Epithelial cell of prostate (primary cell): ENCODE results near the gene PADI1.

Experiments
- DNase-seq: peaks from one replicate; pipeline ENCODE4 v3.0.0-alpha.2; 2011; ENCODE audit warnings: low read depth, low spot score
- H3K27ac ChIP-seq: fragments of 450-650 bp; 2 replicates; pipeline ENCODE4 v1.5.1; 2017; ENCODE audit warnings: mild to moderate bottlenecking

Gene PADI1

GRCh38 chr1:17212487-17213121 is 7.7 kb downstream of the PADI1 start:
- no peak for DNase-seq
- peak overlapping the region; percentile 85 for H3K27ac ChIP-seq

DNA sequence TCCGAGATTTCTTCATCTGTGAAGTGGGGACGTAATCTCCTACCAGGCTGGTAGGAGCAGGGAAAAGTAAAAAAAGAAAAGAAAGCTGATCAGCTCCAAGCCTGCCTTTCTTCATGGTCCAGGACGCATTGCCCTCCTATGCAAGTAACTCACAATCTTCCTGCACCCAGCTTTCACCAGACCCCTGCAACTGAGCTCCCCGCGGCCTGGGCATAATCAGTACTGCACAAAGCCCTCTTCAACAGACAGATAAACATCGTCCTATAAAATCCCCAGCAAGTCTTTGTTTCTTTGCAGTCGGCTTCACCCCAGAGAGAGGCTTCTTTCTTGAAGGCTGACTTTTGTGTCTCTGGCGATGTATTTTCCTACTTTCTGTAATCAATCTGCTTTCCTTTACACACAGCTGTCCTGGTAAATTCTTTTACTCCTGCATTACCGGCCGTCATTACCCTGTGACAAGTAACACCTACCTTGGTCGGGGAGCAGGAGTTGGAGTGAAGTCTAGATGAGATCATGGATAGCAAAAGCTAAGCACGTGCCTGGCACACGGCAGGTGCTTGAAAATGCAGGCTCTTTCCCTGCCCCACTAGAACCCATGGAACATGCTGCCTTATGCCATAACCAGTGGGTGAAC is 8.3 kb downstream of the PADI1 start:
- no peak for DNase-seq
- H3K27ac ChIP-seq: peak overlapping the region; percentile 85

- peak overlapping the region; percentile 85 for H3K27ac ChIP-seq
- DNase-seq: no peak
Measured at GRCh38 chr1:17213782-17214148, 8.8 kb downstream of the PADI1 start.

GRCh38 chr1:17214876-17215544 is 10.1 kb downstream of the PADI1 start:
- peak overlapping the region; percentile 85 for H3K27ac ChIP-seq
- DNase-seq: no peak

DNA sequence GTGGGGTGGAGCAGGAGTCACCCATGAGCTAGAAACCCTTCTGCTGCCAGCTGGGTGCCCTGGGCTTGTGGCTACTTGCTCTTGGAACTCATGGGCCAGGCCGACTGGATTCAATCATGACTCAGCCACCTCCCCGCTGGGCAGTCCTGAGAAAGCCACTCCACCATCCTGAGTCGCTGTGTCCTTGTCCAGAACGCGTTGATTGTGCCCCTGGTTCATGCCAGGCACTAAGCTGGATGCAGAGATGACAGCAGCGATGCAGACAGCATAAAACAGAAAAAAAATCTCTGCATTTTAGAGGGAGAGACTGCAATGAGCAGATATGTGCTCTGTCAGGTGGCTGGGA is 10.6 kb downstream of the PADI1 start:
- DNase-seq: no peak
- H3K27ac ChIP-seq: peak overlapping the region; percentile 85

DNA sequence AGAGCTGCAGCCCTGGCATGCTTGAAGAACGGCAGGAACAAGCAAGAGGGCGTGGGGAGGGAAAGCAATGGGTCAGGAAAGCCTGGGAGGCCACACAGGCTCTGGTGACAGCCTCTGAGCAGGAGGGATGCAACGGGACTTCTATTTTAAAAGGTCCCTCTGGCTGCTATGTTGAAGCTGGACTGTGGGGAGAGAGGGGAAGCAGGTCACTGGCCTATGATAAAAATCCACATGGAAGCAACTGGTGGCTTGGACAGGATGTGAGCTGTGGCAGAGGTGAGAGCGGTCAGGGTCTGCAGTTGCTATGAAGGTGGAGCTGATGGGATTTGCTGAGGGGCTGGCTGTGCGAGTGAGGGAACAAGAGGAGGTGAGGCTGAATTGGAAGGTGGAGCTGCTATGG is 11.2 kb downstream of the PADI1 start:
- H3K27ac ChIP-seq: peak overlapping the region; percentile 85
- no peak for DNase-seq

DNA sequence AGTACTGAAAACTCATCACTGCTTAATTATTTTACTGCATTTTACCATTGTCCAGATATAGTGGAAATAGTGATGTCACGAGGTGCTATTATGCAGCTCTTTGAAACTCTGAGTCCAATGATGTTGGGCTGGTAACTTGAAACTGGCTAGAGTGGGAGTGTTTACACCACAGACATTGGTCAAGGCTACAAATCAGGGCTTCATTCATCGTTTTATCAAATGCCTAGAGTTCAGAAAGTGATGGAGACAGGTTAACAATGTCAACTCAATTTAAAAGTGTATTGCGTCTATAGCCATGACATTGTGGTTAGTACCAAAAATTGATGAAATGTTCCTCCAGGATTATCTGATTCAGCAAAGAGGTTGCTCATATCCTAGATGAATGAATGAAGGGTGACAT is 12.7 kb downstream of the PADI1 start:
- H3K27ac ChIP-seq: no peak overlapping the region
- no peak for DNase-seq

- no peak for DNase-seq
- no peak overlapping the region for H3K27ac ChIP-seq
Measured at GRCh38 chr1:17218939-17219338, 14.0 kb downstream of the PADI1 start.

DNA sequence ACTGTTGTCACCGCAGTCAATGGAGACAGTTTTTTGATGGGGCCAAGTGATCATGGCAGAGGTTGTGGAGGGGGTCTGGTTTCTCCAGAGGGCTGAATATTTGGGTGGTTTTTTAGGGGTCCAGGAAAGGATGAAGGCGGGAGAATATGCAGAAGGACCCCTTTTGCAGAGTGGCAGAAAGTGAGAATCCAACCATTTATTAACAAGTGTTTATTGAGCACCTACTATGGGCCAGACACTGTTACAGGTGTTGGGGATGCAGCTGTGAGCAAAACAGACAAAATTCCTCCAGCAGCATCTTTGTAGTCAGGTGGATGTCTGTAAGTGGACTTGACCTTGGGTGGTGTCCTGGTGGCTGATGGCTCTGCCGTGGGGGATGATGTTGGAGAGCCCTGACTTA is 15.4 kb downstream of the PADI1 start:
- no peak for DNase-seq
- H3K27ac ChIP-seq: no peak overlapping the region

GRCh38 chr1:17222557-17222956 is 17.6 kb downstream of the PADI1 start:
- H3K27ac ChIP-seq: no peak overlapping the region
- no peak for DNase-seq

GRCh38 chr1:17224434-17224833 is 19.5 kb downstream of the PADI1 start:
- H3K27ac ChIP-seq: no peak overlapping the region
- DNase-seq: no peak

DNA sequence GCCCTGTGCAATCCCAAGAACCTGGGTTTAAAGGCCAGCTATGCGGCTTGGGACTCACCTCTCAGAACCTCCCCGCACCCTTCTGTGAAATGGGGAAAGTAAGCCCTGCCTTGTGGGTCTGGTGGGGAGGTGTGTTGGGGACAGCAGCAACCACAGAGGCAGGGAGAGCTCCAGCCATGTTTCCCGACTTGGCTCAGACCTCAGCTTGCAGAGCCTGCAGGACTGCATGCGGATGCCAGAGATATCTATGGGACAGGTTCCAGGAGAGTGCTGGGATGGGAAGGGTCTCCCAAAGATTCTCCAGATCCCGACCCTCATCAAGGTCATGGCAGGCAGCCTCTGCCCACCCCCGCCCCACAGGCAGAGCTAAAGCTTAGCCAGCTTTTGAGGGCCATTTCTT is 20.2 kb downstream of the PADI1 start:
- no peak for DNase-seq
- no peak overlapping the region for H3K27ac ChIP-seq

DNA sequence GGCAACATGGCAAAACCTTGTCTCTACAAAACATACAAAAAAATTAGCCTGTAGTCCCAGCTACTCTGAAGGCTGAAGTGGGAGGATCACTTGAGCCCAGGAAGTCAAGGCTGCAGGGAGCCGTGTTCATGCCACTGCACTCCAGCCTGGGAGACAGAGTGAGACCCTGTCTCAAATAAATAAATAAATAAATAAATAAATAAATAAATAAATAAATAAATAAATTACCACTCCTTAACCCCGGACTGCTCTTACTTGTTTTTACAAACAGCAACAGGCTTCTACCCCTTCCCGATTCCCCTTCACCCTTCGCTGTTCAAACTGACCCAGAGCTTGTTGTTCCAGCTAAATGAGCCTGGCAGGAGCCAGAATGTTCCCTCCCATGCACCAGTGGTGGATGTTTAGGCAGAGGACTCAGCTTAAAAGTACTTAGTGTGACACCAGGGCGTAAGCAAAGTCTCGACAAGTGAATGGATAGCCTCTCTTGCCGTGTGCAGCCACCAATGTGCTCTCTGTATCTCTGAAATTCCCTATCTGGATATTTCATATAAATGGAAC is 22.5 kb downstream of the PADI1 start:
- H3K27ac ChIP-seq: peak overlapping the region; percentile 59
- DNase-seq: no peak

DNA sequence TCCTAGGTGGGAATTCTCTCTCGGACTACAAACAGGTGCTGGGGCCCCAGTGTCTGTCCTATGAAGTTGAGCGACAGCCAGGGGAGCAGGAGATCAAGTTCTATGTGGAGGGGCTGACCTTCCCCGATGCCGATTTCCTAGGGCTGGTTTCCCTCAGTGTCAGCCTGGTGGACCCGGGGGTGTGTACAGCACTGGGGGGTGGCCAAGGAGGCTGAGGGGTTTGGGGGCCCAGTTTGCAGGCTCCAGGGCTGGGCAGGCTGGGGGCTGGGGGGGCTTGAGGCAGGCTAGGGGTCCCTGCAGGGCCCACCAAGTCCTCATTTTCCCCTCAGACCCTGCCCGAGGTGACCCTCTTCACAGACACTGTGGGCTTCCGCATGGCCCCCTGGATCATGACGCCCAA is 23.7 kb downstream of the PADI1 start:
- no peak overlapping the region for H3K27ac ChIP-seq
- DNase-seq: no peak

DNA sequence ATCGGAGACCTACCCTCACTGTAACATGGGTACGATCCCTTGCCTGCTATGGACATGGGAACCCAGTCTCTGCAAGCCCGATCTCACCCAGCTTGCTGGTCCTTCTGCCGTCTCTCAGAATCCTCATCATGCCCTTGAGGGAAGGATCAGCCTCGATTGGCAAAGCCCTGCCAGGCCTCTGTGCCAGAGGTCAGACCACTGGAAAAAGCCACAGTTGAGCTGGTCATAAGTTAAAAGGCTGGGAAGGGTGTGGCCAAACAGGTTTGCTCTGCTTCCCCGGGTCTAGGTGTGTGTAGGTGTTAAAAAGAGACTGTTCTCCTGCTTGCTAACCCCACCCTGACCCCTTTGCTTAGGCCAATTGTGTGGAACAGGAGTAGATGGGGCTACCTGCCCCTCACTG is 24.5 kb downstream of the PADI1 start:
- peak overlapping the region; percentile 5 for H3K27ac ChIP-seq
- no peak for DNase-seq

GRCh38 chr1:17230106-17230505 is 25.2 kb downstream of the PADI1 start:
- no peak for DNase-seq
- H3K27ac ChIP-seq: no peak overlapping the region

DNA sequence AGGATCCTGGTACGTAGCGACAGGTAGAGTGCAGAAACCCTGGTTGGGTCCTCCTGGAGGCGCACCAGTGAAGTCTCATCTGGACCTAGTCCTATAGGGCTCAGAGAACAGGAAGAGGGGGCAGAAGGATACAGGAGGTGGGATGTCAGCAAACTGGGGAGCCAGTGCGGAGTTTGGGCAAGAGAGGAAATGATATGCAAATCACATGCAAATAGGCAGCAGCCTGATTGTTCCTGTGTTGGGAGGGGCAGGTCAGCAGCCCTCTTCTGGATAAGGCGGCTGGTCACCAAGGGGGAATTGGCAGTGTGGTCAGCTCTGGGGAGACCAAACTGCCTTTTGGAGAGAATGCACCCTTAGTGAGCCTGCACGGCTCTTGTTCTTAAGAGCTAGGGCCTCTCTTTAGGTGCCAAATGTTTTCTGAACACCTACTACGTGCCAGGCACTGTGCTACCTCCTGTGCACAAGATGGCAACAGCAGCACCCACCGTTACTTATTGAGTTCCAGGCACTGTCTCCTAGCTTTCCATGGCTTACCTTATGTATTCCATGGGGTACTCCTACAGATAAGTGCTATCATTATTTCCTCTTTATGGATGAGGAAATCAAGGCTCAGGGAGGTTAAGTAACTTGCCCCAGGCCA is 25.9 kb downstream of the PADI1 start:
- no peak overlapping the region for H3K27ac ChIP-seq
- DNase-seq: no peak

DNA sequence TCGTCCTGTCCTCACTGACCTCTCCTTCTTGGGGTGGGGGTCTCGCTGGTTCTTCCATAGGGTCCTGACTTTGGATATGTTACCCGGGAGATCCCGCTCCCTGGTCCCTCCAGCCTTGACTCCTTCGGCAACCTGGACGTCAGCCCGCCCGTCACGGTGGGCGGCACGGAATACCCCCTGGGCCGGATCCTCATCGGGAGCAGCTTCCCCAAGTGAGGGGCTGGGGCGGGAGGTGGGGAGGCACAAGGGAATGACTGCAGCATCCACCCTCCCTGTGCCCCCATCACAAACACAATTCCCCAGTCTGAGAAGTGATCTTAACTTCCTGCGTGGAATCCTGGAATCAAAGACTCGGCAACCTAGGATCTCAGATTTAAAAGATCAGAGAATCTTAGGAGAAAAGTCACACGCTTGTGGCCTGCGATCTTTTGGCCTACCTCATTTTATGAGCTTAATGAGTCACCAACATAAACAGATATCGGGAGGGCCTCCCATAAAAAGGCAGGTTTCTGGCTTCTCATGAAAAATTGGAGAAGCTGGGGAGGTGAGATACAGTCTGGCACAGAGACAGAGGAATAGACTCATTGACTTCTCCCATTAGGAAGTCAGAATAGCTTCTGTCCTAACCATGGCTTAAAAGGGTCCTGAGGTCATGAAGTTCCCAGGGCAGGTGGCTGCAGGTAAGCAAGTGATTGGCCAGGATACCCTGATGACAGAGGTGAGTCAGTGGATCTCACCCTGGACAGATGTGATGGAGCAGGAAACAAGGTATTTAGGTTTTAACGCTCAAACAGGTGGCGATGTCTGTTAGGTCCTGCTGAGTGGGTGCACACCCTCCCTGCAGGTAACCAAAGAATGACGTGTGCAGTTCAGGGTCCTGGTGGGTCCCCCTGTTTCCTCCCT is 28.1 kb downstream of the PADI1 start:
- peak overlapping the region; percentile 99 for H3K27ac ChIP-seq
- peak; percentile 91 for DNase-seq

DNA sequence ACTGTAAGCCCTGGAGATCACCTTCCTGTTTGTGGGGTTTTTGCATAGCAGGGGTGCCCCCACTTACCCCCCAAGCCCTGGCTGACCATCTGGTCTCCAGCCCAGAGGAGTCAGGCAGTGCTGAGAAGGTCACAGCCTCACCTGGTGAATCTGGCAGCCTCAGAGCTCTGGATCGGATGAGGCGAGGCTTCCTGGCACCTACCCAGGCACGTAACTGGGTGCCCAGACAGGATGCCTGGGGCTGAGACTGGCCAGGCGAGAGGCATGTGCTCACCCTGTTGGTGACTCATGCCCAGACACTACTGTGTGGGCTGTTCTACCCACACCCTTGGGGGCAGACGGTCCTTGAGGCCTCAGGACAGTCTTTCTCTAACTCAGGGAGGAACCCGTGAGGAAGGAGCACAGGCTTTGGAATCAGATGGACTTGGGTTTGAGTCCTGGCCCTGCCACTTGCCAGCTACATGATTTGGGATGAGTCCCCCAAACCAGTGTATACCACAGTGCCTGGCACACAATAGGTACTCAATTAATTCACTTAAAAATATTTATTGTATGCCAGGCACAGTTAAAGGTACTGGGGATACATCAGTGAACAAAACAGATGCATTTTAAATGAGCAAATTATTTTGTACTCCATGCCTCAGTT is 28.9 kb downstream of the PADI1 start:
- peak overlapping the region; percentile 99 for H3K27ac ChIP-seq

DNA sequence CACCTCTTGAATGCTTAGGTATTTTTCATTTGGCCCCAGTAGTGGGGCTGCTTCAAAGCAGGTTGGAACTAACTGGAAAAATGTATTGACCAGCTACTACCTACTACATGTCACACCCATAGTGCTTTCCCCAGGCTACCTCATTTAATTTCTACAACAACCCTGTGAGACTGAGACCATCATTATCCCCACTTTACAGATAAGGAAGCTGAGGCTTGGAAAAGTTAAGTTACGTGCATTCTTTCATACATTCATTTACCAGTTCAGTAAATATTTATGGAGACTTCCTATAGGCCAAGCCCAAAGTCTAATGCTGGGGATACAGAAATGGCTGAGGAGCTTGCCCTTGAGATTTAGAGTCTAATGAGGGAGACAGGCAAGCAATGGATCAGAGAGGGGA is 29.5 kb downstream of the PADI1 start:
- no peak for DNase-seq
- H3K27ac ChIP-seq: peak overlapping the region; percentile 99

More for the DNA sequence above, 28.9 kb downstream of the PADI1 start:
- peak; percentile 95 for DNase-seq
